ENCODE measurements around the gene HSD11B1. TPM values are rescaled to one million over a fixed set of nuclear protein-coding genes. Genes with fewer than 3 reads are reported as not detected.

The HSD11B1 gene
- total RNA-seq, 6 experiments from 2014 or later = not detected

DNA sequence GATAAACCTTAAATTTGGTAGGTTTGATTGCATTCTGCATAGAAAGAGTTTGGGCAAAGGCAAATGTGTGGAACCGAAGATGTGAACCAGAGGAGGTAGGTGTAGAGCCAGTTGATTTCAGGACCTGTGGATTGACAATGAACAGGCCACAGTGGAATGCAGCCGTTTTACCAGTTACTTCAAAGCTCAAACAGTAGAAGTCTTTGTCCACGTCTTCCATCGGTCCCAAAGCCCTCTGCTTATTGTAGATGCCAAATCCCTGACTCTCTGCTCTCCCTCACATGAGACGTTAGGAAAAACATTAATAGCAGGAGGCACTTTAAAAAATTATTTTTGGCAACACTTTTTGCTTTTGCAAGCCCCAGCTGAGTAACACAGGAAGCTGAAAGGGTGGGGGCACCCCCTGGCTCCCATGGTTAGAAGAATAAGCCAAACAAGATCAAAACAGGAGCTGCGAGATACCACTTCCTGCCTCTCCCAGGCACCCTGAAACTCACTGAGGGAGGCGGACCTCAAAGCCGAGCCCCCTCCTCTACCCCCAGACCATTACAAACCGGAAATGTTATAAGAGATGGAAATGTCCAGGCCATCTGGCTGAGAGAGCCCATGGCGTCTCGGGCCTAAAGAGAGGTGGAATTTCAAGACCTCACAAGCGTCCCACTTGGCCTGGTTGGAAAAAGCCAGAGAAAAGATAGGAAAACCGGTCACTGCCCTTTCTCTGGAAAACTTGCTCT lies 64.7 kb downstream of the HSD11B1 start:
- Mint-ChIP-seq H3K9me3 (no peaks in the 10 kb centered on the region), H3K36me3 (ENCODE audit: low read depth) (no peaks in the 10 kb centered on the region), H3K27me3 (ENCODE audit: insufficient read depth) (peaks cover 4% of the 10 kb centered on the region), H3K4me1 (ENCODE audit: low read depth) (peaks cover 2% of the 10 kb centered on the region; the same call in 1 of the 2 replicates), H3K27ac (no peak overlapping the region), H3K4me3 (no peak overlapping the region; the same call in 1 of the 2 replicates)
- peak; percentile 92 for DNase-seq
- TF ChIP-seq, protein P1, sequence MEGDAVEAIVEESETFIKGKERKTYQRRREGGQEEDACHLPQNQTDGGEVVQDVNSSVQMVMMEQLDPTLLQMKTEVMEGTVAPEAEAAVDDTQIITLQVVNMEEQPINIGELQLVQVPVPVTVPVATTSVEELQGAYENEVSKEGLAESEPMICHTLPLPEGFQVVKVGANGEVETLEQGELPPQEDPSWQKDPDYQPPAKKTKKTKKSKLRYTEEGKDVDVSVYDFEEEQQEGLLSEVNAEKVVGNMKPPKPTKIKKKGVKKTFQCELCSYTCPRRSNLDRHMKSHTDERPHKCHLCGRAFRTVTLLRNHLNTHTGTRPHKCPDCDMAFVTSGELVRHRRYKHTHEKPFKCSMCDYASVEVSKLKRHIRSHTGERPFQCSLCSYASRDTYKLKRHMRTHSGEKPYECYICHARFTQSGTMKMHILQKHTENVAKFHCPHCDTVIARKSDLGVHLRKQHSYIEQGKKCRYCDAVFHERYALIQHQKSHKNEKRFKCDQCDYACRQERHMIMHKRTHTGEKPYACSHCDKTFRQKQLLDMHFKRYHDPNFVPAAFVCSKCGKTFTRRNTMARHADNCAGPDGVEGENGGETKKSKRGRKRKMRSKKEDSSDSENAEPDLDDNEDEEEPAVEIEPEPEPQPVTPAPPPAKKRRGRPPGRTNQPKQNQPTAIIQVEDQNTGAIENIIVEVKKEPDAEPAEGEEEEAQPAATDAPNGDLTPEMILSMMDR (IDR thresholded peaks at IDR 0.05) = no peak

DNA sequence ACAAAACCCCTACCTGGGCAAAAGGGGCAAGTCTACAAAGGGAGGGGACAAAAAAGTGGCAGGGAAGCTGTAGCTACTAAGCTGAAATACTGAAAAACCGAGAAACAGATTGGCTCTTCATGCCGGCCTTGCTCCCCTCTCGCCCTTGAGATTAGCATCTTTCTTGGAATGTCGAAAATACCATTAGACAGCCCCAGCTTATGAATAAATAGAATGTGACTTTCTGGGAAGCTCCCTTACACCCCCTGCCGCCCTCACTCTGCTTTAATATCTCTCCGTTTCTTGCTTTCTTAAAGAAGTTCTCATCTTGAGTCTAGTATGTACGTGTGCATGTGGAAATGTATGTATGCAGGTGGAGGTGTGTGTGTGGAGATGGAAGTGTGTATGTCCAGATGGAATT lies 65.3 kb downstream of the HSD11B1 start:
- TF ChIP-seq, protein P1 (IDR thresholded peaks at IDR 0.05) = no peak
- H3K27me3 Mint-ChIP-seq (ENCODE audit: insufficient read depth) = peaks cover 7% of the 10 kb centered on the region
- H3K36me3 Mint-ChIP-seq (ENCODE audit: low read depth) = no peaks in the 10 kb centered on the region
- DNase-seq = no peak
- no peaks in the 10 kb centered on the region for H3K9me3 Mint-ChIP-seq
- no peak overlapping the region for H3K27ac Mint-ChIP-seq
- no peak overlapping the region for H3K4me3 Mint-ChIP-seq
- peaks cover 7% of the 10 kb centered on the region; the same call in 1 of the 2 replicates for H3K4me1 Mint-ChIP-seq (ENCODE audit: low read depth)

DNA sequence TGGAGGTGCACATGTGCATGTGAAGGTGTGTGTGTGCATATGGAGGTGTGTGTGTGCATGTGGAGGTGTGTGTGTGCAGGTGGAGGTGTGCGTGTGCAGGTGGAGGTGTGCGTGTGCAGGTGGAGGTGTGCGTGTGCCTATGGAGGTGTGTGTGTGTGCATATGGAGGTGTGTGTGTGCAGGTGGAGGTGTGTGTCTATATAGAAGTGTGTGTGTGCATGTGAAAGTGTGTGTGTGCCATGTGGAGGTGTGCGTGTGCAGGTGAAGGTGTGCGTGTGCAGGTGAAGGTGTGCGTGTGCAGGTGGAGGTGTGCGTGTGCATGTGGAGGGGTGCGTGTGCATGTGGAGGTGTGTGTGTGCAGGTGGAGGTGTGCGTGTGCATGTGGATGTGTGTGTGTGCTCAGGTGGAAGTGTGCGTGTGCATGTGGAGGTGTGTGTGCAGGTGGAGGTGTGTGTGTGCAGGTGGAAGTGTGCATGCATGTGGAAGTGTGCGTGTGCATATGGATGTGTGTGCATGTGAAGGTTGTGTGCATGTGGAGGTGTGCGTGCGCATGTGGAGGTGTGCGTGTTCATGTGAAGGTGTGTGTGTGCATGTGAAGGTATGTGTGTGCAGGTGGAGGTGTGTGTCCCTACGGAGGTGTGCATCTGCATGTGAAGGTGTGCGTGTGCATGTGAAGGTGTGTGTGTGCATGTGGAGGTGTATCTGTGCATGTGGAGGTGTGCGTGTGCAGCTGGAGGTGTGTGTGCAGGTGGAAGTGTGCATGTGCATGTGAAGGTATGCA lies 66.2 kb downstream of the HSD11B1 start:
- Mint-ChIP-seq H3K9me3 (no peaks in the 10 kb centered on the region), H3K36me3 (ENCODE audit: low read depth) (no peaks in the 10 kb centered on the region), H3K4me1 (ENCODE audit: low read depth) (peaks cover 7% of the 10 kb centered on the region; the same call in 1 of the 2 replicates), H3K27me3 (ENCODE audit: insufficient read depth) (peaks cover 7% of the 10 kb centered on the region), H3K27ac (no peak overlapping the region), H3K4me3 (no peak overlapping the region)
- TF ChIP-seq, protein P1 (IDR thresholded peaks at IDR 0.05) = no peak
- DNase-seq = no peak

DNA sequence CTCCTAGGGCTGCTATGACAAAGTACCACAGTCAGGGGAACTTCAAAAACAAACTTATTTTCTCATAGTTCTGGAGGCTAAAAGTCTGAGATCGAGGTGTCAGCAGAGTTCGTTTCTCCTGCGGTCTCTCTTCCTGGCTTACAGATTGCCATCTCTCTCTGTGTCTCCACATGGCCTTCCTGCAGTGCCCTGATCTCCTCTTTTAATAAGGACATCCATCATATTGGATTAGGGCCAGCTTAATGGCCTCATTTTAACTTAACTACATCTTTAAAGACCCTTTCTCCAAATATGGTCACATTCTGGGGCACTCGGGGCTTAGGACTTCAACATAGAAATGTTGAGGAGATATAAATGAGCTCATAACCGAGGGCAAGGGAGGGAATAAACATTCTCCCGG lies 67.5 kb downstream of the HSD11B1 start:
- DNase-seq = no peak
- Mint-ChIP-seq H3K27ac (no peak overlapping the region), H3K9me3 (no peaks in the 10 kb centered on the region), H3K36me3 (ENCODE audit: low read depth) (no peaks in the 10 kb centered on the region), H3K4me3 (no peak overlapping the region), H3K4me1 (ENCODE audit: low read depth) (peaks cover 7% of the 10 kb centered on the region; the same call in 1 of the 2 replicates), H3K27me3 (ENCODE audit: insufficient read depth) (peaks cover 7% of the 10 kb centered on the region)
- TF ChIP-seq, protein P1 (IDR thresholded peaks at IDR 0.05) = no peak

DNA sequence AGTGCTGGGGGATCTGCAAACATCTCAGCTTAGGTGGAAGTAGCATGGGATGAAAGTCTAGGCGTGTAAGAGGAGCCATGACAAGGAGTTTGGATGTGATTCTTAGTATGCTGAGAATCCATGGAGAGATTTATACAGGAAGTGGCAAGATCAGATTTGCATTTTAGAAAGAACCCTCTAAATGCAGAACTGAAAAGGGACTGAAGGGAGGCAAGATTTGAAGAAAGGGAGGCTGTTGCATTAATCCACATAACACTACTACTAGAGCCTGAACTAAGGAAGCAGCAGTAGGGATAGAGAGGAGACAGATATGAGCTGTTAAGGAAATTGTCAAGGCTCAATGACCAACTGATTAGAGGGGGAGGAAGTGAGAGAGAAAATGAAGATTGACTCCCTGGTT lies 69.9 kb downstream of the HSD11B1 start:
- Mint-ChIP-seq H3K4me1 (ENCODE audit: low read depth) (peaks cover 7% of the 10 kb centered on the region; the same call in 1 of the 2 replicates), H3K27ac (no peak overlapping the region), H3K27me3 (ENCODE audit: insufficient read depth) (peaks cover 4% of the 10 kb centered on the region), H3K9me3 (no peaks in the 10 kb centered on the region), H3K4me3 (no peak overlapping the region), H3K36me3 (ENCODE audit: low read depth) (no peaks in the 10 kb centered on the region)
- TF ChIP-seq, protein P1 (IDR thresholded peaks at IDR 0.05) = no peak
- no peak for DNase-seq
